Fibroblast of skin of scalp (primary cell): ENCODE results near the gene PDE9A. TPM values are rescaled to one million over a fixed set of nuclear protein-coding genes. Genes with fewer than 3 reads are reported as not detected.
"Not testable (repeated sequence)": the region's sequence is repeated elsewhere in the genome, so short reads cannot be mapped to it uniquely, and the experiment has no call there.

Source experiments
- DNase-seq: peaks from one replicate; pipeline ENCODE4 v3.0.0-alpha.2; 2013
- polyA plus RNA-seq, 2 experiments: library from polyadenylated mRNA; unstranded; fragments of 120-200 nt; gene quantifications; one replicate each; pipeline ENCODE4 v1.2.1, GENCODE V29; 2013; ENCODE audit not compliant: insufficient read length in 2 of 2

Gene PDE9A
- not detected for polyA plus RNA-seq (2013, experiment 1 of 2; ENCODE audit: insufficient read length)
- 0.47 TPM for polyA plus RNA-seq (2013, experiment 2 of 2; ENCODE audit: insufficient read length)

DNA sequence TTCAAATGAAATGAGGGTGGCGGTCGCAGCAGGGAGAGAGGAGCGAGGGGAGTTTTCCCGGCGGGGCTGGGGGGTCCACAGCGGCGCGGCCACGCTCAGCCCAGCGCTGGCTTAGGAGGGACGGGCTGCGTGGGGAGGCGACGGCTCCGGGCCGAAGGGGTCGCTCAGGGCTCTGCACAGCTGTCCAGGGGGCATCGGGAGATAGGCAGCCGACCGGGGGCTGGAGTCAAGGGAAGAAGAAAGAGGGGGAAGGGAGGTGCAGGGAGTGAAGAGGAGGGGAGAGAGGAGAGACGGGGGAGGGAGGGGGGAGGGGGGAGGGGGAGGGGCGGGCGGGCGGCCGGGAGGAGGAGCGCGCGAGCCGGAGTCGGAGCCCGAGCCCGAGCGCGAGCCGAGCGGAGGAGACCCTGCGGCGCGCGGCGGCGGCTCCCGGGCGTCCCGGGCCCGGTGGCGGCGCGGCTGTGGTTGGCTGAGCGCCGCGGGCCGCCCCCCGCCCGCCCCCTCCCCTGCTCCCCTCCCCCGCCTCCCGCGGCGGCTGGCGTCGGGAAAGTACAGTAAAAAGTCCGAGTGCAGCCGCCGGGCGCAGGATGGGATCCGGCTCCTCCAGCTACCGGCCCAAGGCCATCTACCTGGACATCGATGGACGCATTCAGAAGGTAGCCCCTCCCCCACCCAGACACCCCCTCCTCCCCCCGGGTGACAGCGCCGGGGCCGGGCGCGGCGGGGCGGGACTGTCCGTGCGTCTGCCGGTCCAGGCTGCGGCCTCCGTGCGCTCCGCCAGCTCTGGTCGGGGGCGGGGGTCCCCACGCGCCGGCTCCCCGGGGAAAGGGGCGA, at the start of gene PDE9A:
Gene PDE9A, plus strand, starts transcription at position 391 of the 831 bp plus-strand sequence. Its CDS starts 194 bp downstream, at position 585.
- DNase-seq: no peak

DNA sequence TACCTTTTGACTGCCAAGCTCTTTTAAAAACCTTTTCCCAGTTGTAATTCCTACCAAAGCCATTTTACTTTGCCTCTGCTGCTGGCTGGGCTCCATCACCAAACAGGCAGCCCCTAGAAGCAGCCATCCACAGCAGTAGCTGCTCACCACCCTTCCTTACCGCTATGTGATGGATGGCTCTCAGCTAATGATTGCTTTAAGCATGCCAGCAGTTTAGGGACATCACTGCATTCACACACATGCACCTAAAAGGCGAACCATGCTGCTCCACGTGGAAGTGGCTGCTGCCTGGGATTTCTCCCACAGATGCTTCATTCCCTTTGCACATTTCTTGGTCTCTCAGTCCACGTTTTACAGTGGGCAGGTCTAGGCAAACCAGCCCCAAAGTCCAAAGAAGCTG, 46.3 kb upstream of the PDE9A start:
- no peak for DNase-seq

DNA sequence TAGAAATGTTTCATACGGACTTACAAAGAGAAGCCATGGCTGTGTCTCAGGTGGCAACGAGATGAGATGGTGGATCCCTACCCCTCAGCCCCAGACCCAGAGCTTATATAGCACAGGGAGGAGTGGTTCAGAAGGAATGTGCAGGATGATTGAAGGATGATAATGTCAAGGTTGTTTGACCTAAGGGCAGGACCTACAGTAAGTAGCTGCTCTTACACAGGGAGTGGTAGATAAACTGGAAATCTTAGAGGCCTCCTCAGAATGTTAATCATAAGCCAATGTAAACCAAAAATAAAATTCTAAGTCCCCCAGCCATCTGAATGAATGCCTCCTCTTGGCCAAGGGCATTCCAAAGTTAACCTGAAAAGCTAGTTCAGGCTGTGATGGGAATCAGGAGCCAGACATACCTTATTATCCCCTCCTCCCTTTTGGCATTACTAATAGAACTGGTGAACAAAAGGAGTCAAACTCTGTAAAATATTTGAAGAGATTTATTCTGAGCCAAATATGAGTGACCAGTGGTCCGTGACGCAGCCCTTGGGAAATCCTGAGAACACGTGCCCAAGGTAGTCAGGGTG, 45.8 kb upstream of the PDE9A start:
- no peak for DNase-seq

DNA sequence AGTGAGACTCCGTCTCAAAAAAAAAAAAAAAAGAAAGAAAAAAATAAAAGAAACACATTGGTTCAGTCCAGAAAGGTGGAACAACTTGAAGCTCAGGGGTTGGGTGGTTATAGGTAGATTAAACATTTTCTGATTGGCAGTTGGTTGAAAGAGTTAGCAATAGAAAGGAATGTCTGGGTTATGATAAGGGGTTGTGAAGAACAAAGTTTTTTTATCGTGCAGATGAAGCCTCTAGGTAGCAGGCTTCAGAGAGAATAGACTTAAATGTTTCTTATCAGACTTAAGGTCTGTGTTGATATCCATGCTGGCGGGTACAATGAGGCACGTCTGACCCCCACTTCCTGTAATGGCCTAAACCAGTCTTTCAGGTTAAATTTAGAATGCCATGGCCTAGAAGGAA, 45.0 kb upstream of the PDE9A start:
- DNase-seq: no peak

DNA sequence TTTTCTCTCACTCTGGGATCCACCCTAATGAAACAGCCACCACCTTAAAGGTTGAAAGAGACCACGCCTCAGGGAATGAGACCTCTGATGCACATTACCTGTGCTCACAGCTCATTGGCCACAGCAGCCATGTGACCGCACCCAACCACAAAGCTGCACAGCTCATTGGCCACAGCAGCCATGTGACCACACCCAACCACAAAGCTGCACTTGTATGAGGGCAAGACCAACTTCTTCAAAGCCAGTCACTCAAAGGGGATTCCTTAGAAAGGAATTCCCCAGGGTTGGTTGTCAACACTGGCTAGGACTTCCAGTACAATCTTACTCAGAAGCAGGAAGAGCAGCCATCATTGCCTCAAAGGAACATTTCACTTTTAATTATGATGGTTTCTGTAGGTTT, 43.6 kb upstream of the PDE9A start:
- DNase-seq: no peak

DNA sequence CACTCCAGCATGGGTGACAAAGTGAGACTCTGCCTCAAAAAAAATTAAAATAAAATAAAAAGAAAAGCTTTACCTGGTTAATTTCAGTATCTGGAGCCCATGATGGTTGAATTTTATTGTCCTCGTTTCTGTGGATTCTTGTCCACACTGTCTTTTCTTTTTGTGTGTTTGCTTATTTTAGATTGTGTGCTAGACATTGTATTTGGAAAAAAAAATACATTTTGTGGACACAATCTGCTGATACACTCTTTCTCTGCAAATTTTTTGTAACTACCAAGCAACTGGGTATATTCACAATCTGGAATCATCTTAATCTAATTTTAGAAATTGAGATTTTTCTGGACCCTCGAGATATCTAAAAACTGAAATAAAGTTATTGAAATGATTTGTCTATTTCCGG, 41.6 kb upstream of the PDE9A start:
- no peak for DNase-seq

DNA sequence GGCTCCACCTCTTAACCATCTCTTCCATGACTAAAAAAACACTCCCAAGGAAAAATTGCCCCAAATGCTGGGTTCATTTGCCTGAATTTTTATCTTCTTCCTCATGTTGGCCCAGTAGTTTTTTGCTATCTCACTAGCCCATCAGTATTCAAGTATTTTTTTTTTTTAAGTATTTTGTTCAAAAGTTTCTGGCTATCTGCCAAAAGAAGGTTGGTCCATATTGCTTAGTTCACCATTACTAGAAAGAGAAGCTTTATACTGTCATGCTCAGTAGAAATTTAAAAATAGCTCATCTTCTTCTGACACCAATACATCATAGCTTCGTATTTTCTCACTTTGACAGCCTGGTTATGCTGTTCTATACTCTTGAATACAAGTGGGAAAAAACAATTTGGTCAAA, 41.0 kb upstream of the PDE9A start:
- DNase-seq: no peak

DNA sequence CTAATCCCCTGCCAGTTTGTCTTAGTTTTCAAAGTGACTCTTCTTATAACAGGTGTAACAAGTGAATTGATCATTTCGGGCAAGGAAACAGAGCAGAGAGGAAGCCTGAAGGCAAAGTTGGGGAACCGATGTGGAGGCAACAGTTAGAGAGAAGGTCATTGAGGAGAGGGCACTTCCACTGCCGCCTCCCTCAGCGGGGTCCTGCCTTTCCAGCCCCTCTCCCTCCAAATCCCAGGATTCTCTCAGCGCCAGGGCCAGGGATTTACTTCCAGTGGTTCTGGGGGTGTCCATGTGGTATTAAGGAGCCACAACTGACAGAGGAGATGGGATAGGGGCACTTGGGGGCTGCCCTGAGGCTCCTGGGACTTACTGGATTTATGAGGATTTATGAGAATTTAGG, 39.7 kb upstream of the PDE9A start:
- no peak for DNase-seq

DNA sequence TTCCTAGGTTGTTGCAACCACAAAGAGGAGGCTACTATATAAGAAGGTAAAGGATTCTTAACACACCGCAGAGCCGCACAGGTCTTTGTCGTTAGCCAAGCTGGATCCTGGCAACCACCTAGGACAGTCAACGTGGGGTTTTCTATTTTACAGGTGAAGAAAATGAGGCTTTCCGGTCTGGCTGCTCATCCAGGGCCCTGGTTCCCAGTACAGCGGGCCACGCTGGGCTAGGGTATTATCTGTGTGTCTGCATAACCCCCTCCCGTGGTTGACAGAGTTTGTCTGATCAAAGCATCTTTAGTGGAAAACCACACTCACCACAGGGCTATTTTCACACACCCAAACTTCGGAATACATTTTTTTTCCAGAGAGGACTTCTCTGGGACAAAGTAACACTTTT, 39.0 kb upstream of the PDE9A start:
- DNase-seq: no peak

DNA sequence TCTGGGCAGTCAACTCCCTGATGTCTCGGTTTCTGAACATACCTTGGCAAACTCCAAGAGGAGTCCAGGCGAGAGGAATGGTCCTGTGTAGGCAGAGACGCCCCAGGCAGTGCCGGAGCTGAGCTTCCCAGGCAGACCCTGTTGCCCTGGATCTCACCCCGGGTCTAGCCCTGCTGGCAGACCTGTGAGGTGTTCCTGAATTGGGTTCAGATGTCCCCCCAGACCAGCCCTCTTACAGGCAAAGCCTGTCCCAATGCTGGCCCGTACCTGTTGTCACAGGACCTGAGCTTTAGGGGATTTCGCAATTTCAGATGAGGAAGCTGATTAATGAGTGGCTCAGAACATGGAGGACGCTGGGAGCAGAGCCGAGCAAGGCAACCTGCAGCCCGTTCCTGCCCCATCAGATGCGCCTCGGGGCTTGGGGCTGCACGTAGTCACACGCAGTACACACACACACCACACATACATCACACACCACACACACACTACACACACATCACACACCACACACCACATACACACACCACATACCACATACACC, 38.5 kb upstream of the PDE9A start:
- DNase-seq: no peak

DNA sequence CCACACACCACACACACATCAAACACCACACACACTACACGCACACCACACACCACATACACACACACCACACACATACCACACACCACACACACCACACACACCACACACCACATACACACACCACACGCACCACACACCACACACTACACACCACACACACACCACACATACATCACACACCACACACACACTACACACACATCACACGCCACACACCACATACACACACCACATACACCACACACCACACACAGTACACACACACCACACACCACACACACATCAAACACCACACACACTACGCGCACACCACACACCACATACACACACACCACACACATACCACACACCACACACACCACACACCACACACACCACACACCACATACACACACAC, 38.0 kb upstream of the PDE9A start:
- not testable (repeated sequence) for DNase-seq

DNA sequence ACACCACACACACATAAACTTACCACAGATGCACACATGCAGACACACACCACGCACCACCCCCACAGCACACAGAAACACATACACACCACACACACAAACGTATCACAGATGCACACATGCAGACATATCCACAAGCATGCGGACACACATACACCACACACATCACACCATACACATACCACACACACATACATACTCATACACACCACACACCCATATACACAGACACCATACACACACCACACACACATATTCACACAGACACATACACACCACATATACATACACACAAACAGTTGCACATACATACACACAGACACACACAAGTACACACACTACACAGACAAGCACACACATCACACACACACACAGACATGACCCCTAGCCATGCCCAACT, 37.5 kb upstream of the PDE9A start:
- no peak for DNase-seq

DNA sequence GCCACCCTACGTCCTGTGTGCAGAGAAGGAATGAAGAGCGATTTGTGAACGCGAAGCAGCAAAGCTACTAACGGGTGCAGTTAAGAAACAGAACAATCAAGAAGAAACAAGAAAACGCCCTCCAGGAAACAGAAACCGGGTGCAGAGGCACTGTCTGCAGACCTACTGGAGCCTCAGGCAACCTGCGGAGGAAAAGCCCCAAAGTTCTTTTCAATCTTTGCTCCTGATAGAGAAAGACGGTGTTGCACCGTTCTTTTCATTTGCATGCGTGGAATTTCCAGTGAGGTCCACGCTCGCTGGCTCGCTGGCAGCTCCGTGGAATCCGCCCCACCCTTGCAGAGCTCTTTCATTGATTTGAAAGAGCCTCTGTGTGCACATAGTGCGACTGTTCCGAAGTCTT, 37.0 kb upstream of the PDE9A start:
- no peak for DNase-seq

DNA sequence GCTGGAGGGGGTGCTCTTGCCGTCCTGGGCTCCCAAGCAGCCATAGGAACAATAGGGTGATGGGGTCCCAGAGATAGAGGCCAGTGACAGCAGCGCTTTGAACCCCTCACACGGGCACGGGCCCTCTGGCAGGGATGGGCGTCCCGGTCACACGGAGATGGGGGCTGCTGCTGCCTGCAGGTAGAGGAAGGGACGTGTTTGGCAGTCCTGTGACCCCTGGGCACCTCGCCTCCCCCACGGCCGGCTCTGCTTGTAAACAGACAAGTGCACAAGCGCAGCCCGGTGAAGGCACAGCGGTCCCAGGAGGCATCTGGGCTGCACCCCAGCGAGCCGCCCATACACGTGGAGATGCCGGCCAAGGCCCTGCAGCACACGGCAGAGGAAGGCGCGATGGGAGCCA, 36.5 kb upstream of the PDE9A start:
- no peak for DNase-seq

DNA sequence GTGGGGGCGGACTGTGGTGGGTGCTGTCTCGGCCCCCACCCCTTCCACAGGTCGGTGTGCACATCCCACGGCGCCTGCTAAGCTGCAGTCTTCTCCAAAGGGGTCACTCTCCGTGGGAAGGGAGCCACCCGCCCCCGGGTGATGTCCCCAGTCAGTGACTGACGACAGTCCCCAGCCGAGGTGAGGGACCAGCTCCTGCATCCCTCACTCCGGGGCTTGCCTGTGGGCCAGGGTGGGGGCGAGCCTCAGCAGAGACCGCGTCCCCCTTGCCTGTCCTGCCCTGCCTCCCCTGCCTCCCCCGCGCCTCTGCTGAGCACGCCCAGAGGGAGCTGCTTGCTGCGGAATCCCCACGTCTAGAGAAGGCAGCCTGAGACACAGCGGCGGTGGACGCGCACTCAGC, 35.9 kb upstream of the PDE9A start:
- no peak for DNase-seq

DNA sequence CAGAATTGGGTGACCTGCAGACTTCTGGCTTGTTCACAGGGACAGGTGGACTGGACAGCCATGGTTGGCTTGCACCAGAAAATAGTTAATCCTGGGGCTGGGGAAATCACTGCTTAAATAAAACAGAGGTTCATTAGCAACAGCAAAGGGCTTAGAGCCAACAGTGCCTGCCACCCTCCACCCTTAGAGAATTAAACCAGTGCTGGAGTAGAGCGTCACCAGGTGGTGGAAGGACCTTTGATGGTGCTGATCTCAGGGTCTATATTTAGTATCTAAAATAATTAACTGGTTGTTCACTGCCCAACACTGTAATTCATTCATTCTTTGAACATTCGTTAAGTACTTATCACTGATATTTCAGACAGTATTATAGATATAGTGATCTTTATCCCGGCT, 34.7 kb upstream of the PDE9A start:
- DNase-seq: no peak

DNA sequence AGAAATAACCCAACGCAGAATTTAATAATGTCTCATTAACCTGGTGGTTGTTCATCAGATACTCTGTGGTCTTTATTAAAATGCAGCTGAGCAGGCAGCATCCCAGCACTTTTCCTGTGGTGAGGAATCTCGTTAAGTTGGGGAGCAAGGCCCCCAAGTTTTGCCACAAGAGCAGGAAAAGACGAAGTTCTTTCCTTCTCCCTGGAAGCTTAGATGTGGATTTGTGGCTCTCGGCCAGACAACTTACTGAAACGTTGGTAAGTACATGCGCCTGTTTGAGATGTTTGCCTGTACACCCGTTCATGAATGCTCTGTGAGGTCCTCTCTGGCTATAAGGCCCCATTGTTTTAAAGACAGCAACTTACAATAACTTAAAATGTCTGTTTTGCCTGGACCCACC, 34.3 kb upstream of the PDE9A start:
- no peak for DNase-seq

DNA sequence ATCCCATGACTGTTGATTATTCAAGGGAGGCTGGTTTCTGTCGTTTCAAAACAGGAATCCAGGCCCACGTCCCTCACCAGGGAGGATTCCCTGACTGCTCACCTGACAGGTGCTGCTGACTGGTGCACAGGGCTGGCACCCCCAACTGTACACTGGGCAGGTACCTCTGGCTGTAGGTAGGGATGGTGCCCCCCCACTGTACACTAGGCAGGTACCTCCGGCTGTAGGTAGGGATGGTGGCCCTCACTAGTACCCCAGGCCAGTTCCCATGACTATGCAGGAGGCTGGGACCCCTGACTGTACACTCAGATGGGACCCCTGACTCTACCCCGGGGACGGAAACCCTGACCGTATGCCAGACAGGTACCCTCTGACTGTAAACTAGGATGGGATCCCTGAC, 33.6 kb upstream of the PDE9A start:
- no peak for DNase-seq

DNA sequence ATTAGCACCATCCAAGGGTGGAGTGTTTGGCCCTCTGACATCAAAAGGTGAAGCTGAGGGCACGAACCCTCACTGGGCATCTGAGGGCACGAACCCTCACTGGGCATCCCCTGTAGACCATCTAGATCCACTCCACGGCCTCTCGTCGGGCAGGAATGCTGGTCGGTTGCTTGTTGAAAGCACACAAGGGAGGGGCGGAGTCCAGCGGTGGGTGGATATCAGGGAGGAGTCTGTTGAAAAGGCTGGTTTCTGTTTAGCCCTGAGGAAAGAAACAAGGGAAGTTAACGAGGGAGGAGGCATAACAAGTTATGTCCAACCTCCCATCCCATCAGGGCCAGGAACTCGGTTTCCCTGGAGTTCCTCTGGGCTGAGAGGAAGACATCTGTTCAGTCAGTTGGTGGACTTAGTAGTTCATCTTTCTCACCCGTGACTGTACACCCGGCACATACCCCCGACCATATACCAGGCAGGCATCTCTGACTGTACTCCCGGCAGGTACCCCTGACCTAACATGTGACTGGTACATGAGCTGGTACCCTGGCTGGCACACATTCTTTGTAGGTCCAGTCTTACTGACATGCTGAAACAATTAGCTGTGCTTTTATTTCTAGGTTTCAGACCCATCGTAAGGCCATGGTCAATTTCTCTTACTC, 32.1 kb upstream of the PDE9A start:
- DNase-seq: no peak

DNA sequence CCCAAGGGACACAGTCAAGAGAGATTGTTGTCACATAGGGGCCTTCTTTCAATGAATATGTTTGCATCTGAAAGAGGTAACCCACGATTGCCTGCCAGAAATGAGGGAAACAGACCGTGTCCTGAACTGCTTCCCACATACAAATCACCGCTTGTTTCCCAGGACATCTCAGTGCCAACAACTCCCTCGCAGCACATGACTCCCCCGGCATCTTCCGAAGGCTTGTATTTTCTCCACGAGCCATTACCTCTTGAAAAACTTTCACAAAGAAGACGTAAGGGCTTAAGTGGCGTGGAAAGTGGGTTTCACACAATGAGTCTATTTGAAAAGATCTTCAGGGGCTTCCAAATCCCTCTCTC, 31.6 kb upstream of the PDE9A start:
- no peak for DNase-seq

DNA sequence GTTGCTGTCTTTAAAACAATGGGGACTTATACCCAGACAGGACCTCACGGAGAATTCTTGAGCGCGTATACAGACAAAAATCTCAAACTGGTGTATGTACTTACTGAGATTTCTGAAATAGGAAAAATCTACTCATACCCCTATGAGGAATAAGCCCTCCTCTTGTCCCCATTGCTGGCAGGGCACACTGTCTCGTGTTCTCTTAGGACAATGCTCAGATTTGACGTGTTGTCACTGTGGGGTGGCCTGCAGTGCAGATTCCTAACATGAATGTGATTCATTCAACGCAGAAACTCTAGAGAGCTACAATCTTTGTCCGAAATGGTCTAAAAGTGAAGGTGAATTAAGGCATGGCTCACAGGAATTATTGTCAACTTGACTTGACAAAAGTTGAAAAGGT, 31.1 kb upstream of the PDE9A start:
- DNase-seq: no peak

DNA sequence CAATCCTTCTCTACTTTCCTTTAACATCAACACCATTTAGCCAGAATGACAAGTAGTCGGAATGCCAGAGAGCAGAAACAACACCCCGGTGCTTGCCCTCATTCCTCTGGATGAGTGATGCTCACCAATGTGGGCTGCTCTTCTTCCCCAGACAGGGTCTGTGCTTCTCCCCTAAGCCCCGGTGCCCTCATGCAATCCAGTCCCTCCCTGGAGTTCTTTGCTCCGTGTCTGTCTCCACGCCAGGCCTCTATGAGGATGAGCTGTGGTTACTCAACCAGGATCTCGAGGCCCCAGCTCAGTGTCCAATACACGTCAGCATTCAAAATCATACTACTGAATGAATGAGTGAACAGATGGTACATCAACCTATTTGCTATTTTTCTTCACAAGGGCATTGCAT, 29.7 kb upstream of the PDE9A start:
- DNase-seq: no peak

DNA sequence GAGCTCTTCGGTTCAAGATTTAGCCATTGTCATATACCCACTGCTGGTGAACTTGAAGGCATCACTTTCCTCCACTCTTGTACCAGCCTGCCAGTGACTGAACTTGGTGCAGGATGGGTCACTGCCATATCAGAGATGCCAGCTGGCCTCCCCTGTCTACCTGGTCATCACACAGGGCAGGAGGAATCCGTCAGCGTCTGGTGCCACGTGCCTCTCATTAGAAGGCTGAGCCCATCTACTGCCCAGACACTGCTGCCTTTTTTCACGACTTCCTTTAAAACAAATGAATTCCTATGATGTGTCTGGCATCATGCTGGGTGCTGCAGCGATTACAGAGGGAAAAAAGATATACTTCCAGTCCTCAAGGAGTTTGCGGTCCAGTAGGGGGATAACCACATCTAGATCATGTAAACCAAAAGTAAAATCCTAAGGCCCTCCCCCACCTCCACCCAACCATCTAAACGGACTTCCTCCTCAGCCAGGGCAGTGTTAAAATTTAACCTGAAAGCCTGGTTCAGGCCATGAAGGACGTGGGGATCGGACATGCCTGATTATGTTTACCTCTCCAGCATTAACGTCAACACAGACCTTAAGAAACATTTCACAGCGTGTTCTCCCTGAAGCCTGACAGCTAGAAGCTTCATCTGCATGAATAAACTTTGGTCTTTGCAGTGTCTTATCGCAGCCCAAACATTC, 29.2 kb upstream of the PDE9A start:
- no peak for DNase-seq
